GM12878 (cell line): Measurements from ENCODE around the gene PDE11A. TPM values are rescaled to one million over a fixed set of nuclear protein-coding genes. Genes with fewer than 3 reads are reported as not detected.
A peak's percentile ranks its signal among the peaks of the same experiment; 100 is the strongest.

Experiments
- ATAC-seq: fragments of 200-7000 bp; cut with Tn5 transposase; 3 replicates; pipeline ENCODE4 v1.9.1; 2020; ENCODE audit warnings: mild to moderate bottlenecking, moderate library complexity
- BruUV-seq: library from RNA; stranded (reverse); fragments of 400-500 nt; replicated peaks from 2 replicates; lab custom pipeline; 2021; lab: Mats Ljungman, UMichigan
- CTCF ChIA-PET: fragments of 300-600 bp; sonication (Branson Sonifier 250); formaldehyde crosslinking; extraction: SDS; loops from one replicate; lab custom pipeline; 2021; ENCODE audit warnings: inconsistent platforms; lab: Yijun Ruan, JAX
- POLR2A ChIA-PET: fragments of 350-600 bp; formaldehyde crosslinking; extraction: SDS; loops from one replicate; lab custom pipeline; 2021; ENCODE audit warnings: inconsistent platforms; lab: Charles Lee
- RAD21 ChIA-PET: fragments of 300-600 bp; sonication (Branson Sonifier 250); formaldehyde crosslinking; loops from one replicate; lab custom pipeline; 2023; ENCODE audit warnings: antibody characterized with exemption; ENCODE audit not compliant: unreplicated experiment; lab: Charles Lee
- SMC1A ChIA-PET: fragments of 300-600 bp; sonication (Branson Sonifier 250); formaldehyde crosslinking; loops from one replicate; lab custom pipeline; 2023; ENCODE audit not compliant: unreplicated experiment, uncharacterized antibody; lab: Charles Lee
- DNase-seq: peaks from one replicate; pipeline ENCODE4 v3.0.0-alpha.2; 2011; ENCODE audit warnings: low read depth, low spot score
- FAIRE-seq: peaks from 3 replicates; lab custom pipeline; 2011; peaks lifted over from hg19 to GRCh38; lab: Jason Lieb, UNC
- H2AFZ ChIP-seq: 2 replicates; pipeline ENCODE4 v1.6.0; 2011; ENCODE audit warnings: low read depth, low read length, control low read depth; ENCODE audit not compliant: control insufficient read depth
- H3K27ac ChIP-seq: 2 replicates; pipeline ENCODE4 v1.5.1; 2011; ENCODE audit warnings: control low read depth; ENCODE audit not compliant: control insufficient read depth, insufficient read depth
- H3K27me3 ChIP-seq, 2 experiments: replicated peaks in 1 of 2; 2 replicates each; pipeline versions ENCODE4 v1.6.0 to v1.6.1; 2011; ENCODE audit warnings: low read length in 1 of 2; ENCODE audit not compliant: control insufficient read depth in 2 of 2, insufficient read depth in 2 of 2
- H3K36me3 ChIP-seq, 2 experiments: 2 replicates each; pipeline ENCODE4 v1.5.1; 2011; ENCODE audit warnings: low read length in 1 of 2; ENCODE audit not compliant: control insufficient read depth in 2 of 2, insufficient read depth in 2 of 2
- H3K4me1 ChIP-seq: 2 replicates; pipeline ENCODE4 v1.6.1; 2011; ENCODE audit warnings: mild to moderate bottlenecking, low read length, moderate library complexity, mixed read lengths; ENCODE audit not compliant: control insufficient read depth, insufficient read depth
- H3K4me2 ChIP-seq: 2 replicates; pipeline ENCODE4 v1.6.0; 2011; ENCODE audit warnings: control low read depth; ENCODE audit not compliant: control insufficient read depth, insufficient read depth
- H3K4me3 ChIP-seq: fragments of 200-600 bp; sonication (generic); 2 replicates; pipeline ENCODE4 v1.5.1; 2016
- H3K79me2 ChIP-seq: 2 replicates; pipeline ENCODE4 v1.6.0; 2011; ENCODE audit warnings: low read length; ENCODE audit not compliant: control insufficient read depth, insufficient read depth
- H3K9ac ChIP-seq: 2 replicates; pipeline ENCODE4 v1.8.0; 2011; ENCODE audit warnings: low read length, control low read depth, mixed read lengths; ENCODE audit not compliant: control insufficient read depth, insufficient read depth
- H3K9me3 ChIP-seq: replicated peaks from 3 replicates; pipeline ENCODE4 v1.5.1; 2011; ENCODE audit warnings: mild to moderate bottlenecking, low read length; ENCODE audit not compliant: control insufficient read depth, insufficient read depth
- H4K20me1 ChIP-seq: 2 replicates; pipeline ENCODE4 v1.6.0; 2011; ENCODE audit not compliant: control insufficient read depth, insufficient read depth
- CTCF ChIP-seq, 3 experiments: IDR thresholded peaks in 2 of 3; conservative IDR thresholded peaks in 1 of 3; 2 replicates each; pipeline ENCODE4 v1.5.1; 2011; ENCODE audit warnings: low read depth in 3 of 3, low read length in 3 of 3, mild to moderate bottlenecking in 3 of 3, control low read depth in 2 of 3, moderate library complexity in 2 of 3, inconsistent platforms in 1 of 3, mixed read lengths in 1 of 3; ENCODE audit not compliant: control insufficient read depth in 2 of 3, insufficient read depth in 1 of 3; ENCODE audit errors: extremely low read depth in 1 of 3
- FOXM1 ChIP-seq: IDR thresholded peaks from 2 replicates; pipeline ENCODE4 v1.6.1; 2012; ENCODE audit warnings: low read depth, mild to moderate bottlenecking, inconsistent platforms, low read length, moderate library complexity
- WGBS: methylation state at CpG from one replicate; pipeline ENCODE4 v1.1.6; 2016; ENCODE audit warnings: low lambda C conversion rate; ENCODE audit not compliant: insufficient replicate concordance, insufficient coverage; ENCODE audit errors: missing lambda C conversion rate; 5-methylcytosine and 5-hydroxymethylcytosine counted together
- in situ Hi-C: fragments of 300-500 bp; cut with MboI; formaldehyde crosslinking; loops from 9 replicates; pipeline ENCODE4 v1.14.3; 2018; ENCODE audit warnings: mixed read lengths
- intact Hi-C: fragments of 100-400 bp; cut with micrococcal nuclease; formaldehyde crosslinking; loops from one replicate; pipeline ENCODE4 v1.14.2; 2022; ENCODE audit not compliant: unreplicated experiment
- polyA plus RNA-seq, 11 experiments: library from polyadenylated mRNA; depleted of rRNA in 4 of 11; unstranded in 6 of 11; stranded (reverse) in 5 of 11; fragments of >200 nt; fragmentation: Nextera tagmentation in 4 of 11; fragmentation: Illumina TruSeq in 1 of 11; extraction: Ambion mirVana in 4 of 11; extraction: Trizol in 1 of 11; gene quantifications; 1 replicate in 1 of 11; 2 replicates in 10 of 11; pipeline versions ENCODE4 v1.2.1 to v1.2.3, GENCODE V29; 2011 to 2016; ENCODE audit warnings: inconsistent platforms in 2 of 11, missing spikeins in 2 of 11, low read depth in 1 of 11
- total RNA-seq, 4 experiments: library from RNA; depleted of rRNA in 3 of 4; stranded (reverse); fragments of >200 nt in 3 of 4; fragmentation: Illumina TruSeq in 1 of 4; extraction: Trizol in 1 of 4; gene quantifications; 2 replicates each; pipeline versions ENCODE4 v1.2.1 to v1.2.3, GENCODE V29; 2013 to 2021

The PDE11A gene
- total and polyA plus RNA-seq, 10 of the 15 experiments (the other 5 are each of a cell fraction or from before 2014, with no cell fraction given): 0.01 to 0.17 (median 0.06) TPM; not detected in 5

GRCh38 chr2:178069551-178069950, 3.0 kb downstream of the PDE11A start:
- no peak for ATAC-seq
- ChIA-PET SMC1A (no interaction called here), RAD21 (no interaction called here)

More at GRCh38 chr2:178069551-178069950, 3.0 kb downstream of the PDE11A start:
- Histone ChIP-seq H3K9me3 (no peaks in the 10 kb centered on the region), H3K9ac (no peak overlapping the region), H3K4me1 (no peaks in the 10 kb centered on the region), H3K4me3 (no peak overlapping the region), H3K4me2 (no peak overlapping the region), H4K20me1 (no peaks in the 10 kb centered on the region), H3K27me3 (peaks cover 7 to 16% of the 10 kb centered on the region in 2 experiments), H2AFZ (no peak overlapping the region), H3K79me2 (no peaks in the 10 kb centered on the region), H3K27ac (no peak overlapping the region), H3K36me3 (no peaks in the 10 kb centered on the region)
- FAIRE-seq (no peak), DNase-seq (no peak)
- TF ChIP-seq CTCF (IDR thresholded peaks at IDR 0.05 in 2 of 3, conservative IDR thresholded peaks at IDR 0.05 in 1 of 3; ENCODE audit: control insufficient read depth in 2 of 3, extremely low read depth in 1 of 3, insufficient read depth in 1 of 3, low read depth in 3 of 3, low read length in 3 of 3): peak in 2 of 3 experiments; percentile 2 to 7; a peak in 1 of 6 replicates
- TF ChIP-seq FOXM1: no peak
- POLR2A ChIA-PET: no interaction called here
- intact Hi-C loops: no loop called here
- in situ Hi-C loops: no loop called here
- BruUV-seq: no TSS peak
- WGBS: 0% methylated on average over 1 of the region's 1 CpG
- CTCF ChIA-PET: interaction anchor here (0.7 kb wide), 1 partner anchor 488 kb away, joined by 3 read pairs; no protein-coding TSS in a partner anchor
